Measurements from ENCODE around the gene MINDY3. TPM values are rescaled to one million over a fixed set of nuclear protein-coding genes. Genes with fewer than 3 reads are reported as not detected.

The MINDY3 gene
- total RNA-seq, 1 donor from 2014 or later = 13.7 TPM

- Histone ChIP-seq H3K36me3 (peaks cover 2 to 8% of the 10 kb centered on the region in 2 donors), H3K4me1 (peaks cover 0 to 8% of the 10 kb centered on the region in 2 donors), H3K4me3 (no peak overlapping the region), H3K27ac (no peak overlapping the region), H3K9me3 (no peaks in the 10 kb centered on the region), H3K27me3 (no peaks in the 10 kb centered on the region)
- DNase-seq (ENCODE audit: low spot score in 2 of 2) = no peak
- no peak for TF ChIP-seq CTCF (IDR thresholded peaks at IDR 0.05)
- intact Hi-C loops (cut with DNase I) = no loop called here
These were observed 63.0 kb downstream of the MINDY3 start for GRCh38 chr10:15797346-15797745.

- Histone ChIP-seq H3K36me3 (peaks cover 2 to 8% of the 10 kb centered on the region in 2 donors), H3K9me3 (no peaks in the 10 kb centered on the region), H3K27me3 (no peaks in the 10 kb centered on the region), H3K27ac (no peak overlapping the region), H3K4me1 (peaks cover 0 to 14% of the 10 kb centered on the region in 2 donors), H3K4me3 (no peak overlapping the region)
- intact Hi-C loops (cut with DNase I) = no loop called here
- no peak for DNase-seq (ENCODE audit: low spot score in 2 of 2)
- TF ChIP-seq CTCF (IDR thresholded peaks at IDR 0.05) = no peak
These were observed 63.5 kb downstream of the MINDY3 start for GRCh38 chr10:15796762-15797161.

GRCh38 chr10:15796098-15796759 is 64.1 kb downstream of the MINDY3 start:
- no peaks in the 10 kb centered on the region for H3K27me3 ChIP-seq
- no peak for TF ChIP-seq CTCF (IDR thresholded peaks at IDR 0.05)
- intact Hi-C loops (cut with DNase I) = no loop called here
- peaks cover 2 to 6% of the 10 kb centered on the region in 2 donors for H3K36me3 ChIP-seq
- H3K9me3 ChIP-seq = no peaks in the 10 kb centered on the region
- peaks cover 0 to 19% of the 10 kb centered on the region in 2 donors for H3K4me1 ChIP-seq
- no peak overlapping the region for H3K4me3 ChIP-seq
- H3K27ac ChIP-seq = no peak overlapping the region
- DNase-seq (ENCODE audit: low spot score in 2 of 2) = no peak

GRCh38 chr10:15795036-15795792 is 65.1 kb downstream of the MINDY3 start:
- H3K4me3 ChIP-seq = no peak overlapping the region
- no peaks in the 10 kb centered on the region for H3K27me3 ChIP-seq
- no peaks in the 10 kb centered on the region for H3K9me3 ChIP-seq
- intact Hi-C loops (cut with DNase I) = no loop called here
- H3K27ac ChIP-seq = peak overlapping the region; percentile 21 to 34
- peaks cover 0 to 2% of the 10 kb centered on the region in 2 donors for H3K36me3 ChIP-seq
- peaks cover 0 to 30% of the 10 kb centered on the region in 2 donors for H3K4me1 ChIP-seq
- no peak for TF ChIP-seq CTCF (IDR thresholded peaks at IDR 0.05)
- no peak for DNase-seq (ENCODE audit: low spot score in 2 of 2)

- no peak overlapping the region for H3K4me3 ChIP-seq
- no peak for TF ChIP-seq CTCF (IDR thresholded peaks at IDR 0.05)
- intact Hi-C loops (cut with DNase I) = no loop called here
- peaks cover 0 to 35% of the 10 kb centered on the region in 2 donors for H3K4me1 ChIP-seq
- no peaks in the 10 kb centered on the region for H3K27me3 ChIP-seq
- no peak for DNase-seq (ENCODE audit: low spot score in 2 of 2)
- H3K27ac ChIP-seq = peak overlapping the region; percentile 21 to 34
- no peaks in the 10 kb centered on the region for H3K9me3 ChIP-seq
- peaks cover 0 to 2% of the 10 kb centered on the region in 2 donors for H3K36me3 ChIP-seq
These were observed 65.7 kb downstream of the MINDY3 start for GRCh38 chr10:15794569-15794968.

Data from ascending aorta (tissue), 2 donors.